B cell (primary cell): ENCODE measurements around the gene ACO1. TPM values are rescaled to one million over a fixed set of nuclear protein-coding genes. Genes with fewer than 3 reads are reported as not detected.
A peak's percentile ranks its signal among the peaks of the same experiment; 100 is the strongest.

Experiments
- ATAC-seq: fragments of 200-7000 bp; cut with Tn5 transposase; one replicate; pipeline ENCODE4 v1.10.0; 2021; ENCODE audit warnings: low read depth, mild to moderate bottlenecking, moderate number of reproducible peaks, moderate library complexity
- CTCF ChIA-PET: fragments of 350-600 bp; sonication (Branson Sonifier 250); formaldehyde crosslinking; loops from one replicate; lab custom pipeline; 2021; ENCODE audit warnings: antibody characterized with exemption, inconsistent platforms; lab: Charles Lee
- POLR2A ChIA-PET: fragments of 350-600 bp; sonication (Branson Sonifier 250); formaldehyde crosslinking; loops from one replicate; lab custom pipeline; 2021; ENCODE audit warnings: antibody characterized with exemption; lab: Charles Lee
- DNase-seq: peaks from one replicate; pipeline ENCODE4 v3.0.0; 2013
- H2AFZ ChIP-seq: 2 replicates; pipeline ENCODE4 v1.6.1; 2012; ENCODE audit warnings: mild to moderate bottlenecking, low read depth, low read length; ENCODE audit not compliant: insufficient read depth, poor library complexity, severe bottlenecking
- H3K27ac ChIP-seq, 2 donors: 1 replicate in 1 of 2; 2 replicates in 1 of 2; pipeline ENCODE4 v1.5.1; 2012 to 2013; ENCODE audit warnings: low read length in 2 of 2, mild to moderate bottlenecking in 2 of 2, moderate library complexity in 1 of 2
- H3K27me3 ChIP-seq, 4 experiments: fragments of 200-600 bp in 1 of 4; sonication (generic) in 1 of 4; replicated peaks in 1 of 4; 1 replicate in 2 of 4; 2 replicates in 2 of 4; pipeline versions ENCODE4 v1.6.1 to v1.7.0; 2013 to 2016; ENCODE audit warnings: low read length in 3 of 4, mild to moderate bottlenecking in 2 of 4, mixed read lengths in 1 of 4, moderate library complexity in 1 of 4; ENCODE audit not compliant: insufficient read depth in 4 of 4, control insufficient read depth in 3 of 4; ENCODE audit errors: control extremely low read depth in 1 of 4
- H3K36me3 ChIP-seq, 2 experiments: replicated peaks in 1 of 2; 1 replicate in 1 of 2; 2 replicates in 1 of 2; pipeline versions ENCODE4 v1.6.1 to v1.7.1; 2013; ENCODE audit warnings: low read length in 1 of 2; ENCODE audit not compliant: insufficient read depth in 2 of 2, control insufficient read depth in 1 of 2; ENCODE audit errors: control extremely low read depth in 1 of 2, extremely low read depth in 1 of 2
- H3K4me1 ChIP-seq, 2 donors: fragments of 200-600 bp in 1 of 2; sonication (generic) in 1 of 2; 1 replicate in 1 of 2; 2 replicates in 1 of 2; pipeline versions ENCODE4 v1.5.1 to v1.6.1; 2013 to 2017; ENCODE audit warnings: low read length in 2 of 2; ENCODE audit not compliant: control insufficient read depth in 2 of 2, insufficient read depth in 2 of 2
- H3K4me2 ChIP-seq: replicated peaks from 2 replicates; pipeline ENCODE3; 2012; ENCODE audit warnings: mild to moderate bottlenecking, low read depth, low read length; ENCODE audit not compliant: poor library complexity, severe bottlenecking
- H3K4me3 ChIP-seq, 5 experiments: fragments of 200-600 bp in 1 of 5; sonication (generic) in 1 of 5; 1 replicate in 3 of 5; 2 replicates in 2 of 5; pipeline versions ENCODE4 v1.5.1 to v1.7.0; 2011 to 2016; ENCODE audit warnings: low read length in 4 of 5, mild to moderate bottlenecking in 4 of 5, low read depth in 2 of 5, control low read depth in 1 of 5, moderate library complexity in 1 of 5; ENCODE audit not compliant: insufficient read depth in 1 of 5; ENCODE audit errors: control extremely low read depth in 1 of 5, extremely low read depth in 1 of 5
- H3K79me2 ChIP-seq: fragments of 200-600 bp; sonication (generic); one replicate; pipeline ENCODE4 v1.6.0; 2016; ENCODE audit warnings: low read length; ENCODE audit not compliant: control insufficient read depth, insufficient read depth
- H3K9ac ChIP-seq: fragments of 200-600 bp; sonication (generic); 2 replicates; pipeline ENCODE4 v1.6.1; 2017; ENCODE audit warnings: mild to moderate bottlenecking, low read length, moderate library complexity
- H3K9me3 ChIP-seq, 3 donors: one replicate each; pipeline versions ENCODE4 v1.6.1 to v1.7.1; 2013; ENCODE audit warnings: low read length in 2 of 3; ENCODE audit not compliant: control insufficient read depth in 2 of 3, insufficient read depth in 1 of 3; ENCODE audit errors: control extremely low read depth in 1 of 3
- H4K20me1 ChIP-seq: 2 replicates; pipeline ENCODE4 v1.6.0; 2012; ENCODE audit warnings: mild to moderate bottlenecking, low read length; ENCODE audit not compliant: insufficient read depth, control insufficient read depth, poor library complexity, severe bottlenecking
- H3K27ac Mint-ChIP-seq: one replicate; pipeline ENCODE4 v1.8.0; 2021; ENCODE audit warnings: mixed read lengths
- H3K27me3 Mint-ChIP-seq: one replicate; pipeline ENCODE4 v1.8.0; 2021; ENCODE audit warnings: mixed read lengths
- H3K4me1 Mint-ChIP-seq: one replicate; pipeline ENCODE4 v1.8.0; 2021; ENCODE audit warnings: mixed read lengths
- H3K4me3 Mint-ChIP-seq: one replicate; pipeline ENCODE4 v1.8.0; 2021; ENCODE audit warnings: mixed read lengths
- H3K9me3 Mint-ChIP-seq: one replicate; pipeline ENCODE4 v1.8.0; 2022; ENCODE audit warnings: mixed read lengths; ENCODE audit not compliant: insufficient read depth
- CTCF ChIP-seq: fragments of 200-600 bp; IDR thresholded peaks from one replicate; pipeline ENCODE4 v1.8.0; 2022; ENCODE audit warnings: antibody characterized with exemption, mild to moderate bottlenecking
- EZH2 ChIP-seq: IDR thresholded peaks from 2 replicates; pipeline ENCODE4 v1.6.1; 2012; ENCODE audit warnings: borderline replicate concordance, low read depth, mild to moderate bottlenecking, moderate library complexity, low read length; ENCODE audit not compliant: insufficient read depth, poor library complexity, severe bottlenecking
- WGBS: methylation state at CpG from one replicate; pipeline ENCODE4 v1.1.5; 2013; ENCODE audit warnings: missing lambda C conversion rate; ENCODE audit not compliant: insufficient coverage; 5-methylcytosine and 5-hydroxymethylcytosine counted together
- intact Hi-C: fragments of 100-400 bp; cut with micrococcal nuclease; formaldehyde crosslinking; loops from one replicate; pipeline ENCODE4 v1.10.0; 2022
- polyA minus RNA-seq: library from RNA; depleted of rRNA, polyadenylated mRNA; stranded (reverse); fragments of >200 nt; gene quantifications from 2 replicates; pipeline ENCODE4 v1.2.3, GENCODE V29; 2012
- polyA plus RNA-seq: library from polyadenylated mRNA; depleted of rRNA; stranded (reverse); fragments of >200 nt; gene quantifications from 2 replicates; pipeline ENCODE4 v1.2.3, GENCODE V29; 2012
- total RNA-seq, 2 donors: library from RNA; stranded (reverse); fragments of 120-200 nt in 1 of 2; gene quantifications; 1 replicate in 1 of 2; 2 replicates in 1 of 2; pipeline versions ENCODE4 v1.2.3 to v1.2.4, GENCODE V29; 2013 to 2022

ACO1 gene
- total RNA-seq = 9.1 and 9.9 TPM in 2 replicates
- 7.2 TPM for total RNA-seq (2013)
- 1.3 and 1.6 TPM in 2 replicates for polyA plus RNA-seq
- polyA minus RNA-seq = 3.9 and 4.4 TPM in 2 replicates

DNA sequence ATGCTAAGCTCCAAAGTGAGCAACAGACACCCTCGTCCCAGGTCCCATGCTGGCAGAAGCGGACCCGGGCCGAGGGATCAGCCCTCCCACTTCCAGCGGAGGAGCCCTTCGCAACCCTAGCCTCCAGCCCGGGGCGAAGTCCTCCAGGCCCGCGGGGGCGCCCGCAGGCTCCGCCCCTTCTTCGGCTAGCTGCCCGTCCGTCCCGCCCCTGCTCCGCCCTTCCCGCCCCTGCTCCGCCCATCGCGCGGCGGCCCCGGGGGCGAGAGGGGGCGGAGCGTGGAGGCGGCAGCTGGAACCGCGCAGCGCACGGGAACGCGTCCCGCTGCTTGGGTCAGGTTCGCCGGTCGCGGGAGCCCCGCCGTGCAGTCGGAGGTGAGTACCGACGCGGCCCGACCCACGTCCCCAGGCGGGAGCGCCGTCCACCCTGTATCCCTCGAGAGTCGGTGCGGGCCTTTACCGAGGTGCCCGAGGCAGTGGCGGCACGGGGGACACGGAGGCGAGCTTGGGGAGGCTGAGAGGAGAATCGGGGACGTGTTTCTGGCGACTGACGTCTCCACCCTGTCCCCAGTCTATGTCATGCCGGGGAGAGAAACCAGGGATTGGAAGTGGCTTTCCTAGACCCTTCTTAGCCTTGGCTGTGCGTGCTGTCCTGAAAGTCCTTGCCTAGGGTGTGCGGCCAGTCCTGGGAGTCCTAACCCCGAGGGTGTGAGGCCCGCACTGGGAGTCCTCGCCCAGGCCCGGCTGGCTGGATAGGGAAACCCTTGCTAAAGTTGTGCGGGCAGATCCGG lies at the start of gene ACO1:
ACO1 (plus strand) TSS at position 280 of the 788 bp plus-strand sequence. CDS start 20,864 bp downstream, outside the sequence.
- Histone ChIP-seq H3K27me3 (peaks cover 0 to 29% (median 15%) of the 10 kb centered on the region in 4 experiments), H3K9me3 (no peaks in the 10 kb centered on the region), H3K4me2 (peak within 1 kb of the TSS; percentile 97), H3K79me2 (no peaks in the 10 kb centered on the region), H3K4me1 (peaks cover 10 to 17% of the 10 kb centered on the region in 2 donors), H3K36me3 (no peaks in the 10 kb centered on the region), H3K4me3 (peak within 1 kb of the TSS; percentile 52 to 89 (median 84)), H4K20me1 (no peaks in the 10 kb centered on the region), H3K9ac (peak within 1 kb of the TSS; percentile 89), H2AFZ (peak within 1 kb of the TSS; percentile 99), H3K27ac (peak within 1 kb of the TSS; percentile 16 to 61)
- ChIA-PET CTCF (interaction anchor here (0.6 to 4.7 kb wide), 13 partner anchors 10 to 583 kb away, joined by 3 to 87 read pairs (median 6); partner anchors contain the start of genes NDUFB6 and RIGI), POLR2A (interaction anchor here (1.2 to 2.0 kb wide), 3 partner anchors 141 to 188 kb away, joined by 3 to 7 read pairs (median 4); partner anchors contain the start of gene RIGI)
- ATAC-seq (peak; percentile 99), DNase-seq (peak; percentile 91)
- peaks cover 8% of the 10 kb centered on the region for H3K4me1 Mint-ChIP-seq
- H3K4me3 Mint-ChIP-seq = peak within 1 kb of the TSS; percentile 90
- intact Hi-C loops = loop anchor here (1.0 kb wide), 3 partner anchors 142 to 189 kb away; partner anchors contain the start of genes NDUFB6, RIGI, SMIM27 and TOPORS
- H3K9me3 Mint-ChIP-seq = no peaks in the 10 kb centered on the region
- 2% methylated on average over 67 of the region's 73 CpGs for WGBS
- peak within 1 kb of the TSS; percentile 78 for H3K27ac Mint-ChIP-seq
- TF ChIP-seq CTCF = no peak
- no peak for TF ChIP-seq EZH2
- H3K27me3 Mint-ChIP-seq = peaks cover 24% of the 10 kb centered on the region
